Karpas-422 (cell line): Measurements from ENCODE around the gene ANKRD13C. TPM values are rescaled to one million over a fixed set of nuclear protein-coding genes. Genes with fewer than 3 reads are reported as not detected.

Source experiments
- DNase-seq: peaks from one replicate; pipeline ENCODE4 v3.0.0-alpha.2; 2015
- H2AFZ ChIP-seq: fragments of 200-600 bp; sonication (generic); 2 replicates; pipeline ENCODE4 v1.6.1; 2014; ENCODE audit warnings: antibody characterized with exemption, low read length, mixed read lengths
- H3K27ac ChIP-seq: fragments of 200-600 bp; sonication (generic); 2 replicates; pipeline ENCODE4 v1.5.1; 2014; ENCODE audit warnings: mild to moderate bottlenecking, low read length, moderate library complexity
- H3K27me3 ChIP-seq: fragments of 200-600 bp; sonication (generic); 2 replicates; pipeline ENCODE4 v1.6.1; 2014; ENCODE audit warnings: low read length, mixed read lengths
- H3K36me3 ChIP-seq: fragments of 200-600 bp; sonication (generic); 2 replicates; pipeline ENCODE4 v1.6.1; 2014; ENCODE audit warnings: low read length, mixed read lengths; ENCODE audit not compliant: insufficient read depth
- H3K4me1 ChIP-seq: fragments of 200-600 bp; sonication (generic); 2 replicates; pipeline ENCODE4 v1.6.1; 2014; ENCODE audit warnings: mild to moderate bottlenecking, low read length, mixed read lengths
- H3K4me2 ChIP-seq: fragments of 200-600 bp; sonication (generic); 2 replicates; pipeline ENCODE4 v1.6.1; 2014; ENCODE audit warnings: low read length, low read depth, mild to moderate bottlenecking; ENCODE audit not compliant: poor library complexity, severe bottlenecking
- H3K4me3 ChIP-seq: fragments of 200-600 bp; sonication (generic); 2 replicates; pipeline ENCODE4 v1.5.1; 2014; ENCODE audit warnings: mild to moderate bottlenecking, antibody characterized with exemption, low read length, mixed read lengths
- H3K79me2 ChIP-seq: fragments of 200-600 bp; sonication (generic); 2 replicates; pipeline ENCODE4 v1.6.1; 2014; ENCODE audit warnings: mild to moderate bottlenecking, low read length, mixed read lengths
- H3K9ac ChIP-seq: fragments of 200-600 bp; sonication (generic); 2 replicates; pipeline ENCODE4 v1.6.0; 2014; ENCODE audit warnings: low read length
- H3K9me2 ChIP-seq: fragments of 200-600 bp; sonication (generic), shearing (Covaris generic); replicated peaks from 2 replicates; pipeline ENCODE4 v1.6.0; 2014; ENCODE audit warnings: mild to moderate bottlenecking, low read length, moderate library complexity; ENCODE audit not compliant: insufficient read depth
- H3K9me3 ChIP-seq: fragments of 300-700, 200-600 bp; sonication (generic); 2 replicates; pipeline ENCODE4 v1.6.1; 2014; ENCODE audit warnings: low read length, mixed read lengths
- H4K20me1 ChIP-seq: fragments of 200-600 bp; sonication (generic); 2 replicates; pipeline ENCODE4 v1.6.1; 2014; ENCODE audit warnings: mild to moderate bottlenecking, antibody characterized with exemption, low read length, low read depth; ENCODE audit not compliant: insufficient read depth
- total RNA-seq: library from RNA; depleted of rRNA; stranded (reverse); fragments of >200 nt; shearing (Covaris generic); gene quantifications from 2 replicates; pipeline ENCODE4 v1.2.3, GENCODE V29; 2014; ENCODE audit warnings: low replicate concordance; rRNA removed

ANKRD13C gene
- total RNA-seq, 1 experiment from 2014 or later = 34.3 TPM

DNA sequence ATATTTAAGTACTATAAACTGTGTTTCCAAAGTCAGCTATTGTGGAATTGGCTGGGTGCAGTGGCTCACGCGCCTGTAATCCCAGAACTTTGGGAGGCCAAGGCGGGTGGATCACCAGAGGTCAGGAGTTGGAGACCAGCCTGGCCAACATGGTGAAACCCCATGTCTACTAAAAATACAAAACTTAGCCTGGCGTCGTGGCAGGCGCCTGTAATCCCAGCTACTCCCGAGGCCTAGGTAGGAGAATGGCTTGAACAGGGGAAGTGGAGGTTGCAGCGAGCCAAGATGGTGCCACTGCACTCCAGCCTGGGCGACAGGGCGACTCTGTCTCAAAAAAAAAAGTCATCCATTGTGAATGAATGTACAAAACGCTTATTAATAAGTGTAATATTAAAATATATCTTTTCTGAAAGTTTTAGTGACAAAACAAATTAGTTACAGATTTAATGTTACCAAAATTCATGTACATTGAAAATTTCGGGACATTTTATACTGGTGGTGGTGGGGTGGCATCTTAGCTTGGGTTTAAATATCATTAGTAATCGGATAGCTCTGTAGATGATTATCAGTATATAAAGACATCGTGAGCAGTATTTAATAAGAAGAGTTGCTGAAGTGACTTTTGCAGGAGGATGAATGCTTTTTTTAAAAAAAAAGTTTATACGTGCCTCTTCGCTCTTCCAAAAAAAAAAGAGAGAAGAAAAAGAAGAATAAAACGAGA lies 133.8 kb downstream of the ANKRD13C start:
- no peaks in the 10 kb centered on the region for H3K27me3 ChIP-seq
- no peak overlapping the region; the same call in 1 of the 2 replicates for H2AFZ ChIP-seq
- peaks cover 31% of the 10 kb centered on the region for H4K20me1 ChIP-seq
- peaks cover 40% of the 10 kb centered on the region for H3K36me3 ChIP-seq
- peaks cover 99% of the 10 kb centered on the region for H3K79me2 ChIP-seq
- peak overlapping the region; percentile 96 for H3K9ac ChIP-seq
- H3K4me1 ChIP-seq = peaks cover 70% of the 10 kb centered on the region
- peak overlapping the region; percentile 81 for H3K4me3 ChIP-seq
- no peak for DNase-seq
- peak overlapping the region; percentile 86 for H3K4me2 ChIP-seq
- H3K9me3 ChIP-seq = no peaks in the 10 kb centered on the region
- peak overlapping the region; percentile 89 for H3K27ac ChIP-seq
- no peaks in the 10 kb centered on the region for H3K9me2 ChIP-seq

DNA sequence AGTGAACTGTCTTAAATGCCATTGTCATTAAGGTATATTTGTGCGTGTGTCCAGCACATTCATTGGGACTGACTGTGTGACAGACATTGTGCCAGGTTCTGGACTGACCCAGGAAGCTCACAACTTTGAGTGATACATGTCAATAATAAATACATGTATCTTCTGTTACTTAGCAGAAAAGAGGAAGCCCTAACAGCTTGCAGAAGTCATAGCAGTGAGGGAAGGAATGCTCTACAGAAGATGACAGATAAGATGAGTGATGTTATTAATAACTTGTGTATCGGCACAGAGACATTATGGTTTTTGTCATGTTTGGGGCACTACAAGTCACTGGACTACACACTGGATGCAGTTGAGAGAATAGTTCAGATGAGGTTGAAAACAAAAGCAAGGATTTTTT lies 134.5 kb downstream of the ANKRD13C start:
- Histone ChIP-seq H4K20me1 (peaks cover 27% of the 10 kb centered on the region), H3K36me3 (peaks cover 34% of the 10 kb centered on the region), H3K9me3 (no peaks in the 10 kb centered on the region), H3K9ac (peak overlapping the region; percentile 96), H3K79me2 (peaks cover 99% of the 10 kb centered on the region), H3K4me3 (0 out of 2 replicates have a peak overlapping the region, but pooled peaks have one; percentile 81), H2AFZ (no peak overlapping the region), H3K4me2 (peak overlapping the region; percentile 86), H3K27me3 (no peaks in the 10 kb centered on the region), H3K9me2 (no peaks in the 10 kb centered on the region), H3K27ac (peak overlapping the region; percentile 89), H3K4me1 (peaks cover 63% of the 10 kb centered on the region)
- DNase-seq = peak; percentile 75

DNA sequence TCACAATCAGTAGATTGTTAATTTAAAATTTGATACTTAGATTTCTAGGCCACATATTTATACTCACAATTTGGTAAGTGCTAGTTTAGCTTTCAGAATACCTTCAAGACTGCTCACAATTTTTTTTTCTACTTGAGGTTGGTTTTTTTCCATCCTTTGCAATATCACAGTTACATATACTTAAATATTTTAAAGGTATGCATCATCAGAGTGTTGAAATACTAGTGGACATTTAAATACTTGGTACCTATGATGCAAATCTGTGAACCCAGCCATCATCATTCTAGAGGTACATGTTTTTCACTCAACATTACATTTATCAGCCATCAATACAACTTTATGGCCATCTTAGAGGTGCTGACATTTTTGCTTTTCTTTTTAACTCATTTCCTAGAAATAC lies 143.0 kb downstream of the ANKRD13C start:
- no peaks in the 10 kb centered on the region for H4K20me1 ChIP-seq
- no peak overlapping the region for H3K4me3 ChIP-seq
- H3K9ac ChIP-seq = no peak overlapping the region
- H3K9me3 ChIP-seq = no peaks in the 10 kb centered on the region
- peaks cover 16% of the 10 kb centered on the region; the same call in 1 of the 2 replicates for H3K36me3 ChIP-seq
- no peak overlapping the region for H2AFZ ChIP-seq
- H3K4me1 ChIP-seq = peaks cover 27% of the 10 kb centered on the region
- H3K27ac ChIP-seq = no peak overlapping the region
- H3K79me2 ChIP-seq = peaks cover 98% of the 10 kb centered on the region
- H3K4me2 ChIP-seq = no peak overlapping the region
- no peaks in the 10 kb centered on the region for H3K9me2 ChIP-seq
- H3K27me3 ChIP-seq = no peaks in the 10 kb centered on the region
- DNase-seq = no peak

DNA sequence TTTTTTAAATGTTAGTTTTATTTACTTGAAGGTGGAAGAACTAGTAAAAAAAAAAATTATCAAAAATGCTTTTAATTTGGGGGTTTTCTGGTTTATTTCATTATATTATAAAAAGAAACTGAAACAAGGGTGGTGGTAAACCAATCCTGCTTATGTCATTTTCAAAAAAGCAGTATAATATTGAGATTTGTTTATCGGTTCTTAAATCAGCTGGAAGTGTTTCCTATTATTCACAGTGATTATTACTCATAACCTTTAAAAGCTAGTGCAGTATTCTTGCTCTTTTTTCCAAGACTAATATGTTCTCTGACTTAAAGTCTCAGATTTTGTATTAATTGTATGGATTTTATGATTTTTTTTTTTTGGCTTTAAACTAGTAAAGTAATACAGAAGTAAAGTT lies 143.7 kb downstream of the ANKRD13C start:
- no peaks in the 10 kb centered on the region for H4K20me1 ChIP-seq
- H3K4me1 ChIP-seq = peaks cover 29% of the 10 kb centered on the region
- no peak overlapping the region for H2AFZ ChIP-seq
- no peak for DNase-seq
- no peaks in the 10 kb centered on the region for H3K9me2 ChIP-seq
- H3K9ac ChIP-seq = no peak overlapping the region
- H3K36me3 ChIP-seq = peaks cover 12% of the 10 kb centered on the region; the same call in 1 of the 2 replicates
- peaks cover 98% of the 10 kb centered on the region for H3K79me2 ChIP-seq
- no peak overlapping the region for H3K27ac ChIP-seq
- H3K27me3 ChIP-seq = no peaks in the 10 kb centered on the region
- no peak overlapping the region for H3K4me2 ChIP-seq
- no peaks in the 10 kb centered on the region for H3K9me3 ChIP-seq
- H3K4me3 ChIP-seq = no peak overlapping the region

Other genes with a start within 250 kb of the ANKRD13C start
- 16.5 and 37.4 TPM in 2 replicates for gene LRRC40, start 149.1 kb downstream of the ANKRD13C start, total RNA-seq
- 209 and 327 TPM in 2 replicates for gene SRSF11, start 133.3 kb downstream of the ANKRD13C start, total RNA-seq
- gene CTH, start 56.5 kb upstream of the ANKRD13C start, total RNA-seq = 23.0 and 63.3 TPM in 2 replicates